ENCODE results near the gene DUSP9.

DNA sequence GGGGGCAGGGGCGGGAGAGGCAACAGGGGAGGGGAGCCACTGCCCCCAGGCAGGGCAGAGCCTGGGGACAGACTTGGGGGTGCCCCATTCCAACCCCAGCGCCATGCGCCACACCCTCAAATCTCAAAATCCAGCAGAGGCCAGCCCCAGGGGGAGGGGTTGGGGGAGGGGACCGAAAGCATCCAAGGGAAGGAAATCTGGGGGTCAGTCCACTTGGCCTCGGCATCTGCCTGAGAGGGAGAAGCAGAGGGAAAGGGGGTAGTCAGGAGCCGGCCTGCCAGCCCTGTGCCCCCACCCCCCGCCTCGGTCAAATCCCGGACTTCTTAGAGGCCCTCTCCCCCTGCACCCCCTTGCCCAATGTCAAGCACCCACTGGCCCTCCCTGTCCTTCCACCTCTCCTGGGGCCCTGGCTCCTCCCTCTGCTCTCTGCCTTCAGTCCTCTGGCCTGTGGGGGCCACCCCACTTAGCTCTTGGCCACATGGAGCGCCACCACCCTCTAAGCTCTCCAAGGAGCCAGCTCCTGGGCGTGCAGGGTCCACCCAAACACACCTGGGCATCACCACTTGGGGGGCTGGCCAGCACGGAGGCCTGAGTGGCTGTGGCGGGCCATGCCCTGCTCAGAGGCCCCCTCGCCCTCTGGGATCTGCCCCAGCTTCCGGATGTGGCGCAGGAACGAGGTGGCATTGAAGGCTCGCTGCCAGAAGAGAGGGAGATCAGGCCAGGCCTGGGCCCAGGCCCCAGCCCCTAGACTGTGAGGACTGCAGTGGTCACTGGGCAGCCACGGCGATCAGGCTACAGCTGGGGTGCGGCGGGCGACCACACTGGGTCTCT lies 23.1 kb downstream of the DUSP9 start:
- TF ChIP-seq, protein P1, sequence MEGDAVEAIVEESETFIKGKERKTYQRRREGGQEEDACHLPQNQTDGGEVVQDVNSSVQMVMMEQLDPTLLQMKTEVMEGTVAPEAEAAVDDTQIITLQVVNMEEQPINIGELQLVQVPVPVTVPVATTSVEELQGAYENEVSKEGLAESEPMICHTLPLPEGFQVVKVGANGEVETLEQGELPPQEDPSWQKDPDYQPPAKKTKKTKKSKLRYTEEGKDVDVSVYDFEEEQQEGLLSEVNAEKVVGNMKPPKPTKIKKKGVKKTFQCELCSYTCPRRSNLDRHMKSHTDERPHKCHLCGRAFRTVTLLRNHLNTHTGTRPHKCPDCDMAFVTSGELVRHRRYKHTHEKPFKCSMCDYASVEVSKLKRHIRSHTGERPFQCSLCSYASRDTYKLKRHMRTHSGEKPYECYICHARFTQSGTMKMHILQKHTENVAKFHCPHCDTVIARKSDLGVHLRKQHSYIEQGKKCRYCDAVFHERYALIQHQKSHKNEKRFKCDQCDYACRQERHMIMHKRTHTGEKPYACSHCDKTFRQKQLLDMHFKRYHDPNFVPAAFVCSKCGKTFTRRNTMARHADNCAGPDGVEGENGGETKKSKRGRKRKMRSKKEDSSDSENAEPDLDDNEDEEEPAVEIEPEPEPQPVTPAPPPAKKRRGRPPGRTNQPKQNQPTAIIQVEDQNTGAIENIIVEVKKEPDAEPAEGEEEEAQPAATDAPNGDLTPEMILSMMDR (IDR thresholded peaks at IDR 0.05; ENCODE audit: extremely low read depth in 1 of 2, insufficient read depth in 1 of 2, low read depth in 1 of 2, low read length in 2 of 2) = no peak
- TF ChIP-seq POLR2A (IDR thresholded peaks at IDR 0.05; ENCODE audit: low read depth, low read length) (no peak), POLR2AphosphoS5 (IDR thresholded peaks at IDR 0.05; ENCODE audit: insufficient read depth, low read depth, low read length) (no peak), MYC (IDR thresholded peaks at IDR 0.05; ENCODE audit: low read depth, low read length) (no peak), EZH2 (IDR thresholded peaks at IDR 0.05; ENCODE audit: borderline replicate concordance, low read depth, low read length, severe bottlenecking) (no peak)
- TF ChIP-seq, protein P2, sequence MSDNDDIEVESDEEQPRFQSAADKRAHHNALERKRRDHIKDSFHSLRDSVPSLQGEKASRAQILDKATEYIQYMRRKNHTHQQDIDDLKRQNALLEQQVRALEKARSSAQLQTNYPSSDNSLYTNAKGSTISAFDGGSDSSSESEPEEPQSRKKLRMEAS (IDR thresholded peaks at IDR 0.05; ENCODE audit: insufficient read depth, insufficient read length) = no peak
